IMR-90 (cell line): Measurements from ENCODE around the gene NELL2.

Experiments
- CEBPB ChIP-seq: IDR thresholded peaks from 2 replicates; pipeline ENCODE4 v1.6.1; 2012; ENCODE audit warnings: low read depth, low read length, improper control_type of control experiment
- CTCF ChIP-seq: conservative IDR thresholded peaks from 2 replicates; pipeline ENCODE4 v1.5.1; 2012; ENCODE audit warnings: mild to moderate bottlenecking, low read depth, low read length, improper control_type of control experiment
- MAZ ChIP-seq: IDR thresholded peaks from 2 replicates; pipeline ENCODE4 v1.6.1; 2012; ENCODE audit warnings: low read depth, mild to moderate bottlenecking, low read length, improper control_type of control experiment, moderate library complexity, borderline replicate concordance
- POLR2A ChIP-seq: IDR thresholded peaks from 2 replicates; pipeline ENCODE4 v1.6.1; 2012; ENCODE audit warnings: mild to moderate bottlenecking, low read depth, low read length
- RAD21 ChIP-seq: IDR thresholded peaks from 2 replicates; pipeline ENCODE4 v1.6.1; 2012; ENCODE audit warnings: low read length, improper control_type of control experiment
- SMC3 ChIP-seq: fragments of 150-350 bp; IDR thresholded peaks from 2 replicates; pipeline ENCODE4 v1.6.1; 2016; ENCODE audit warnings: low read depth, mild to moderate bottlenecking, antibody characterized with exemption, low read length, moderate library complexity
- USF2 ChIP-seq: fragments of 150-350 bp; IDR thresholded peaks from 2 replicates; pipeline ENCODE4 v1.6.1; 2017; ENCODE audit warnings: mild to moderate bottlenecking, antibody characterized with exemption, low read length, low read depth

GRCh38 chr12:44833561-44833960, 42.6 kb downstream of the NELL2 start:
- TF ChIP-seq CTCF: no peak
- TF ChIP-seq USF2: no peak
- TF ChIP-seq RAD21: no peak
- TF ChIP-seq POLR2A: no peak
- TF ChIP-seq SMC3: no peak
- TF ChIP-seq CEBPB: no peak
- no peak for TF ChIP-seq MAZ
